Stimulated activated CD8-positive, alpha-beta memory T cell treated with anti-CD3 and anti-CD28 coated beads, Interleukin-4, amount 100 ng/mL, for 4 hours (primary cell): ENCODE results near the gene NEGR1.

Experiments
- DNase-seq, 2 donors: peaks; one replicate each; pipeline ENCODE4 v3.0.0-alpha.2; 2020; ENCODE audit warnings: low read depth in 2 of 2, low spot score in 1 of 2

The NEGR1 gene

GRCh38 chr1:71717186-71717585, 565.2 kb downstream of the NEGR1 start:
- DNase-seq: no peak

GRCh38 chr1:71711456-71711855, 570.9 kb downstream of the NEGR1 start:
- no peak for DNase-seq

- no peak for DNase-seq
Observed at GRCh38 chr1:71706029-71706671, 576.2 kb downstream of the NEGR1 start.

- no peak for DNase-seq
Observed at GRCh38 chr1:71698186-71698585, 584.2 kb downstream of the NEGR1 start.

- no peak for DNase-seq
Observed at GRCh38 chr1:71695821-71696220, 586.5 kb downstream of the NEGR1 start.

GRCh38 chr1:71695084-71695483, 587.3 kb downstream of the NEGR1 start:
- no peak for DNase-seq

- no peak for DNase-seq
Observed at GRCh38 chr1:71693581-71693980, 588.8 kb downstream of the NEGR1 start.

- no peak for DNase-seq
Observed at GRCh38 chr1:71689635-71690034, 592.7 kb downstream of the NEGR1 start.

- DNase-seq: no peak
Observed at GRCh38 chr1:71687376-71687775, 595.0 kb downstream of the NEGR1 start.

- no peak for DNase-seq
Observed at GRCh38 chr1:71676979-71677925, 605.1 kb downstream of the NEGR1 start.

GRCh38 chr1:71668065-71668464, 614.3 kb downstream of the NEGR1 start:
- no peak for DNase-seq

GRCh38 chr1:71667216-71667615, 615.1 kb downstream of the NEGR1 start:
- DNase-seq: no peak

- DNase-seq: no peak
Observed at GRCh38 chr1:71666609-71667008, 615.7 kb downstream of the NEGR1 start.

GRCh38 chr1:71660411-71660810, 621.9 kb downstream of the NEGR1 start:
- no peak for DNase-seq

GRCh38 chr1:71657891-71658679, 624.3 kb downstream of the NEGR1 start:
- no peak for DNase-seq

- DNase-seq: no peak
Observed at GRCh38 chr1:71656902-71657301, 625.4 kb downstream of the NEGR1 start.

- DNase-seq: no peak
Observed at GRCh38 chr1:71655604-71656003, 626.7 kb downstream of the NEGR1 start.

- no peak for DNase-seq
Observed at GRCh38 chr1:71653952-71654351, 628.4 kb downstream of the NEGR1 start.

GRCh38 chr1:71651214-71651613, 631.1 kb downstream of the NEGR1 start:
- no peak for DNase-seq

- DNase-seq: no peak
Observed at GRCh38 chr1:71650119-71650518, 632.2 kb downstream of the NEGR1 start.

- no peak for DNase-seq
Observed at GRCh38 chr1:71649608-71650007, 632.7 kb downstream of the NEGR1 start.
